CD4-positive, alpha-beta T cell treated with Interleukin-15 for 4 hours (primary cell): ENCODE results near the gene ANKRD34A.
"Not testable (repeated sequence)": the region's sequence is repeated elsewhere in the genome, so short reads cannot be mapped to it uniquely, and the experiment has no call there.

Experiments used
- DNase-seq: peaks from one replicate; pipeline ENCODE4 v3.0.0-alpha.2; 2020; ENCODE audit warnings: low spot score

Gene ANKRD34A

GRCh38 chr1:145944532-145944931, 19.8 kb downstream of the ANKRD34A start:
- DNase-seq: no peak

- no peak for DNase-seq
Measured at GRCh38 chr1:145942871-145943270, 21.5 kb downstream of the ANKRD34A start.

GRCh38 chr1:145942405-145942804, 22.0 kb downstream of the ANKRD34A start:
- no peak for DNase-seq

- DNase-seq: no peak
Measured at GRCh38 chr1:145937436-145937835, 26.9 kb downstream of the ANKRD34A start.

- no peak for DNase-seq
Measured at GRCh38 chr1:145936247-145936646, 28.1 kb downstream of the ANKRD34A start.

- no peak for DNase-seq
Measured at GRCh38 chr1:145935708-145936107, 28.7 kb downstream of the ANKRD34A start.

GRCh38 chr1:145932522-145933009, 31.8 kb downstream of the ANKRD34A start:
- peak; percentile 51 for DNase-seq

GRCh38 chr1:145927916-145928643, 36.3 kb downstream of the ANKRD34A start:
- DNase-seq: peak; percentile 2

- peak; percentile 97 for DNase-seq
Measured at GRCh38 chr1:145927063-145927886, 37.1 kb downstream of the ANKRD34A start, which contains the start of gene RBM8A. TSS of gene RBM8A (minus strand) at chr1:145927484. CDS start at chr1:145927426, 58 bp downstream.

- peak; percentile 10 for DNase-seq
Measured at GRCh38 chr1:145926686-145927062, 37.7 kb downstream of the ANKRD34A start.

GRCh38 chr1:145922266-145922665, 42.1 kb downstream of the ANKRD34A start:
- DNase-seq: no peak

GRCh38 chr1:145920297-145920696, 44.1 kb downstream of the ANKRD34A start:
- DNase-seq: not testable (repeated sequence)

GRCh38 chr1:145918992-145919939, 45.1 kb downstream of the ANKRD34A start:
- no peak for DNase-seq

GRCh38 chr1:145918144-145918991, 46.0 kb downstream of the ANKRD34A start, which contains the start of gene PEX11B:
TSS of gene PEX11B (minus strand) at chr1:145918717. CDS start at chr1:145918688, 29 bp downstream.
- peak; percentile 94 for DNase-seq

GRCh38 chr1:145917595-145917994, 46.8 kb downstream of the ANKRD34A start:
- DNase-seq: no peak

GRCh38 chr1:145916745-145917144, 47.6 kb downstream of the ANKRD34A start:
- no peak for DNase-seq

- DNase-seq: no peak
Measured at GRCh38 chr1:145912128-145912641, 52.2 kb downstream of the ANKRD34A start.
